Measurements from ENCODE around the gene ZNF789.

DNA sequence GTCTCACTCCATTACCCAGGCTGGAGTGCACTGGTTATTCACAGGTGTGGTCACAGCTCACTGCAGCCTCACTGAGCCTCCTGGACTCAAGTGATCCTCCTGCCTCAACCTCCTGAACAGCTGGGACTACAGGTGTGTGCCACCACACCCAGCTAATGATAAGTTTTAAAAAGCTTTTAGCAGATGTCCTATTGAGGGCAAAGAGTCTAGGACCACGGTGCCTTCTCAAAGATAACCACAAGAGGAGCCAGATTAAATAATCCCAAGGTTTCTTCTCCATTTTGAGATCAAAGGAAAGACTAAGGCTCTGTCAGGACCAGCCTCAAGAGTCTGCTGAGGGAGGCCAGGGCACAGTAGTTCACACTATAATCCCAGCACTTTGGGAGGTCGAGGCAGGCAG lies 11.5 kb upstream of the ZNF789 start:
- TF ChIP-seq, protein P1, sequence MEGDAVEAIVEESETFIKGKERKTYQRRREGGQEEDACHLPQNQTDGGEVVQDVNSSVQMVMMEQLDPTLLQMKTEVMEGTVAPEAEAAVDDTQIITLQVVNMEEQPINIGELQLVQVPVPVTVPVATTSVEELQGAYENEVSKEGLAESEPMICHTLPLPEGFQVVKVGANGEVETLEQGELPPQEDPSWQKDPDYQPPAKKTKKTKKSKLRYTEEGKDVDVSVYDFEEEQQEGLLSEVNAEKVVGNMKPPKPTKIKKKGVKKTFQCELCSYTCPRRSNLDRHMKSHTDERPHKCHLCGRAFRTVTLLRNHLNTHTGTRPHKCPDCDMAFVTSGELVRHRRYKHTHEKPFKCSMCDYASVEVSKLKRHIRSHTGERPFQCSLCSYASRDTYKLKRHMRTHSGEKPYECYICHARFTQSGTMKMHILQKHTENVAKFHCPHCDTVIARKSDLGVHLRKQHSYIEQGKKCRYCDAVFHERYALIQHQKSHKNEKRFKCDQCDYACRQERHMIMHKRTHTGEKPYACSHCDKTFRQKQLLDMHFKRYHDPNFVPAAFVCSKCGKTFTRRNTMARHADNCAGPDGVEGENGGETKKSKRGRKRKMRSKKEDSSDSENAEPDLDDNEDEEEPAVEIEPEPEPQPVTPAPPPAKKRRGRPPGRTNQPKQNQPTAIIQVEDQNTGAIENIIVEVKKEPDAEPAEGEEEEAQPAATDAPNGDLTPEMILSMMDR (IDR thresholded peaks at IDR 0.05), result no peak
- TF ChIP-seq POLR2A (IDR thresholded peaks at IDR 0.05), result no peak

Data from Peyer's patch (tissue), 4 donors.